Neuron (in vitro differentiated cells): Measurements from ENCODE around the gene UBE2M.
A peak's percentile ranks its signal among the peaks of the same experiment; 100 is the strongest.

Experiments
- H2AFZ ChIP-seq: one replicate; pipeline ENCODE4 v1.6.1; 2013; ENCODE audit warnings: low read depth, mild to moderate bottlenecking, inconsistent platforms, low read length, moderate library complexity
- H3K27me3 ChIP-seq: one replicate; pipeline ENCODE4 v1.6.1; 2013; ENCODE audit warnings: low read length; ENCODE audit not compliant: insufficient read depth
- H3K36me3 ChIP-seq: one replicate; pipeline ENCODE4 v1.6.1; 2013; ENCODE audit warnings: low read length; ENCODE audit not compliant: insufficient read depth
- H3K4me1 ChIP-seq: one replicate; pipeline ENCODE4 v1.6.1; 2013; ENCODE audit warnings: low read length; ENCODE audit not compliant: insufficient read depth
- H3K4me3 ChIP-seq: 2 replicates; pipeline ENCODE4 v1.5.1; 2013; ENCODE audit warnings: mild to moderate bottlenecking, low read length, moderate library complexity
- H3K9me3 ChIP-seq: one replicate; pipeline ENCODE4 v1.6.1; 2013; ENCODE audit warnings: low read length

UBE2M gene

GRCh38 chr19:58555920-58556621 lies 2.3 kb downstream of the UBE2M start:
- H3K9me3 ChIP-seq: no peaks in the 10 kb centered on the region
- H3K4me3 ChIP-seq: no peak overlapping the region
- no peak overlapping the region for H2AFZ ChIP-seq
- H3K36me3 ChIP-seq: peaks cover 38% of the 10 kb centered on the region
- H3K4me1 ChIP-seq: peaks cover 42% of the 10 kb centered on the region
- H3K27me3 ChIP-seq: no peaks in the 10 kb centered on the region

GRCh38 chr19:58555369-58555885 lies 3.0 kb downstream of the UBE2M start:
- H3K4me1 ChIP-seq: peaks cover 40% of the 10 kb centered on the region
- peak overlapping the region; percentile 57 for H3K4me3 ChIP-seq
- no peak overlapping the region for H2AFZ ChIP-seq
- no peaks in the 10 kb centered on the region for H3K9me3 ChIP-seq
- H3K27me3 ChIP-seq: no peaks in the 10 kb centered on the region
- H3K36me3 ChIP-seq: peaks cover 44% of the 10 kb centered on the region

GRCh38 chr19:58554494-58555368 lies 3.7 kb downstream of the UBE2M start, which contains the start of gene CHMP2A:
Gene CHMP2A (minus strand): TSS chr19:58555105. CDS start chr19:58554212, 893 bp downstream.
- H3K27me3 ChIP-seq: no peaks in the 10 kb centered on the region
- H3K9me3 ChIP-seq: no peaks in the 10 kb centered on the region
- peak within 1 kb of the TSS; percentile 57 for H3K4me3 ChIP-seq
- peaks cover 33% of the 10 kb centered on the region for H3K4me1 ChIP-seq
- H3K36me3 ChIP-seq: peaks cover 51% of the 10 kb centered on the region
- no peak within 1 kb of the TSS for H2AFZ ChIP-seq

GRCh38 chr19:58553799-58554493 lies 4.5 kb downstream of the UBE2M start:
- H3K36me3 ChIP-seq: peaks cover 59% of the 10 kb centered on the region

DNA sequence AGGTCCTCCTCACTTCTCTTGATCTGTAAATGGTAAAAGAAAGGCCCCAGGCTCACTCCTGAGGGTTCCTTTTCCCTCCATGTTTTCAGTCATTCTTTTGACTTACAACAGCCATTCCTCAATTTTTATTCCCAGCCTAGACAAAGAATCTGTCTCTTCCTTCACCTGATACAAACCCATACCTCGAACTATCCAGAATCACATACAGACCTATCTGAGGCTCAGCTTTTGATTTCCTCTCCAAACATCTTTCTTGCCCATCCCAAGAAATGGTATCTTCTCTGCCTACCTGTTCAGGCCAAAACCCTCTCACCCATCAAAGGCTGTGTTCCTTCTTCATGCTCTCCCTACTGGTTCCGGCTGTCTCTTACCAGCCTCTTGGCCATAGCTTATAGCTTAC lies 5.8 kb downstream of the UBE2M start:
- H3K4me3 ChIP-seq: no peak overlapping the region
- H3K9me3 ChIP-seq: no peaks in the 10 kb centered on the region
- H2AFZ ChIP-seq: no peak overlapping the region
- peaks cover 72% of the 10 kb centered on the region for H3K36me3 ChIP-seq
- peaks cover 32% of the 10 kb centered on the region for H3K4me1 ChIP-seq
- no peaks in the 10 kb centered on the region for H3K27me3 ChIP-seq

More at GRCh38 chr19:58553799-58554493, 4.5 kb downstream of the UBE2M start:
- Histone ChIP-seq H3K4me3 (peak overlapping the region; percentile 57), H3K9me3 (no peaks in the 10 kb centered on the region), H3K4me1 (peaks cover 32% of the 10 kb centered on the region), H2AFZ (no peak overlapping the region), H3K27me3 (no peaks in the 10 kb centered on the region)

GRCh38 chr19:58551577-58552471 lies 6.6 kb downstream of the UBE2M start:
- Histone ChIP-seq H3K4me1 (peaks cover 29% of the 10 kb centered on the region), H3K36me3 (peaks cover 74% of the 10 kb centered on the region), H3K9me3 (no peaks in the 10 kb centered on the region), H3K27me3 (no peaks in the 10 kb centered on the region), H2AFZ (no peak overlapping the region), H3K4me3 (no peak overlapping the region)

GRCh38 chr19:58551123-58551497 lies 7.3 kb downstream of the UBE2M start:
- Histone ChIP-seq H3K4me1 (peaks cover 30% of the 10 kb centered on the region), H2AFZ (no peak overlapping the region), H3K36me3 (peaks cover 74% of the 10 kb centered on the region)

GRCh38 chr19:58550362-58551122 lies 7.9 kb downstream of the UBE2M start:
- Histone ChIP-seq H3K36me3 (peaks cover 76% of the 10 kb centered on the region), H3K9me3 (no peaks in the 10 kb centered on the region), H3K27me3 (no peaks in the 10 kb centered on the region), H2AFZ (no peak overlapping the region), H3K4me1 (peaks cover 33% of the 10 kb centered on the region), H3K4me3 (no peak overlapping the region)

More at GRCh38 chr19:58551123-58551497, 7.3 kb downstream of the UBE2M start:
- Histone ChIP-seq H3K9me3 (no peaks in the 10 kb centered on the region), H3K27me3 (no peaks in the 10 kb centered on the region), H3K4me3 (no peak overlapping the region)

- Histone ChIP-seq H3K36me3 (peaks cover 77% of the 10 kb centered on the region), H3K4me1 (peaks cover 28% of the 10 kb centered on the region), H3K4me3 (no peak overlapping the region), H3K9me3 (no peaks in the 10 kb centered on the region), H2AFZ (no peak overlapping the region), H3K27me3 (no peaks in the 10 kb centered on the region)
These were observed 8.6 kb downstream of the UBE2M start for GRCh38 chr19:58549664-58550361.

GRCh38 chr19:58548859-58549663 lies 9.3 kb downstream of the UBE2M start:
- H3K27me3 ChIP-seq: no peaks in the 10 kb centered on the region
- H2AFZ ChIP-seq: no peak overlapping the region
- no peak overlapping the region for H3K4me3 ChIP-seq
- H3K9me3 ChIP-seq: no peaks in the 10 kb centered on the region
- peaks cover 77% of the 10 kb centered on the region for H3K36me3 ChIP-seq
- peaks cover 25% of the 10 kb centered on the region for H3K4me1 ChIP-seq
